NCI-H2107 treated with DMSO at 0.1 percent for 48 hours (cell line): ENCODE results near the gene EHBP1.
A peak's percentile ranks its signal among the peaks of the same experiment; 100 is the strongest.

Experiments
- DNase-seq: peaks from one replicate; lab custom pipeline; 2025; ENCODE audit not compliant: unreplicated experiment; lab: John Stamatoyannopoulos, UW

The EHBP1 gene

DNA sequence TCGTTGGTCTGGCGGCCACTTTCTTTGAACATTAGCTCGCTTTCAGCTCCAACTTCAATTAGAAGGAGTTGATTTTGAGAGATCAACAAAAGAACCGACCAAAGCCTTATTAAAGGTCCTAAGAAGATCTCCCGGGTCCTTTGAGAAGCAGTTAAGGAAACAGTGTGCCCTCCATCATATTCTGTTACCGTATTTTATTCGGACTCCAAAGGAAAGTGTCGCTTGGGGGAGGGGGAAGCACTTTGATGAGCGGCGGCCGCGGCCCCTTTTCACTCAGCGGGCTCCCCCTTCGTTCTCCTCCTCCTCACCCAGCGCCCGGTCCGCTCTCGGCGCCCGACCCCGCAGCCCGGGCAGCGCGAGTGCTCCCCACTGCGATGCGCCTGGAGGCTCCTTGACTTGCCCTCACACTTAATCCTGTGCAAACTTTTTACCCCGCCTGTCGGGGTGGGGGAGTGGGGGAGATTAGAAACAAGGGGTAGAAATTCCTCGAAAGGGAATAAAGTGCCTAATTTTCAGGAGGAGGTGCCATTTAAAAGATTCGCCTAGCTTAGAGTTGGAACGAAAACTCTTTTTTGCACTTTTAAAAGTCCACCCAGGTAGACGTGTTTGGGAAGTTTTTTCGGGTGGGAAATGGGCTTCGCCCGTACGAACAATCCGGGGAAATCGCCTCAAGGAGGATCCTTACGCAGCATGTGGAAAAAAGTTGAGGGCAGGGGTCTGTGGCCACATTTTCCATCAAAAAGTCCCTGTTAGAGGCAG lies 343.9 kb downstream of the EHBP1 start:
- DNase-seq, result no peak

DNA sequence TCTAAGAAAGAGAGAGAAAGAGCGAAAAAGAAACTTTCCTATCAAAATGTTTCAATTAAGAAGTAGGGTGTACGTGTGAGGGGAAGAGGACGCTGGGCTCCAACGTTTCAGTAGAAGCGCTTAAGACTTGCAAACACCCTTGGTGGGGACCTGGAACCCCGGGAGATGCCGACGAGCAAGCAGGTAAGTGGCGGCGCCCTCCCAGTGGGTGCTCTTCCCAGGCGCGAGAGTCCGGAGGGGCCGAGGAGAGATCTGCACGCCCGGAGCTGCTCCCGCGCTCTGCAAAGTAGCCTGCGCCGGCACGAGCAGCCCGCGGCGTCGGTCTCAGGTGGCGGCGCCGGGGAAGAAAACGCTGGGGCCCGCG lies 344.4 kb downstream of the EHBP1 start:
- DNase-seq, result peak; percentile 24

DNA sequence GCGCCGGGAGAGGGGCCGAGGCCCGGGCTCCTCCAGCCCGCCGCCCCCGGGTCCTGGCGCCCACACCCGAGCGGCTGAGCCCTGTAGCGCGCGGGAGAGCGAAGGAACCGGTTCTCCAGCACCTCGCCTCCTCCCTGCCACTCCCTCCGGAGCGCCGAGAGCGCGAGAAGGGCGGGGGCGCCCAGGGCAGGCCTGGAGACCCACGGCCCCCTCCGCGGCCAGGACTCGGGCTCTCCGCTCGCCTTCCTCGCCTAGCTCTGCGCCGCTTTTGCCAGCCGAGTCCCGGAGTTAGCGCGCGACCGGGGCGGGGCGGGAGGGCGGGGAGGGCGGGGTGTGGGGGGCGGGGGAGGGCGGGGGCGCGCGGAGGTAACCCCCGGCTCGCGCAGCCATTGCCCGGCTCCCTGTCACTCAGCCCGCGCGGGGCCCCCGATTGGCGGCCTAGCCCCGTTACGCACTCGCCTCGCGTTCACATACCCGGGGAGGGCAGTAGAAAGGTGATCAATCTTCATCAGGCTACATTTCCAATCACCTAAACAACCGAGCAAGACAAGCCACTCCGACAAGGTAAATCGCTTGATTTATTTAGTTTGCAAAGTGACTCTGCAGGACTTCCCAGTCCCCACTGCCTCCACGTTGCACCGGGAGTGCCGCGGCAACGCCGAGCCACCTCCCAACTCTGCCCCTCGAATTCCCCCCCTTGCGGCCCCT lies 345.0 kb downstream of the EHBP1 start, which contains the start of gene OTX1:
OTX1 (plus strand) TSS at position 497 of the 708 bp plus-strand sequence. CDS start 2,161 bp downstream, outside the sequence.
- DNase-seq, result peak; percentile 65

DNA sequence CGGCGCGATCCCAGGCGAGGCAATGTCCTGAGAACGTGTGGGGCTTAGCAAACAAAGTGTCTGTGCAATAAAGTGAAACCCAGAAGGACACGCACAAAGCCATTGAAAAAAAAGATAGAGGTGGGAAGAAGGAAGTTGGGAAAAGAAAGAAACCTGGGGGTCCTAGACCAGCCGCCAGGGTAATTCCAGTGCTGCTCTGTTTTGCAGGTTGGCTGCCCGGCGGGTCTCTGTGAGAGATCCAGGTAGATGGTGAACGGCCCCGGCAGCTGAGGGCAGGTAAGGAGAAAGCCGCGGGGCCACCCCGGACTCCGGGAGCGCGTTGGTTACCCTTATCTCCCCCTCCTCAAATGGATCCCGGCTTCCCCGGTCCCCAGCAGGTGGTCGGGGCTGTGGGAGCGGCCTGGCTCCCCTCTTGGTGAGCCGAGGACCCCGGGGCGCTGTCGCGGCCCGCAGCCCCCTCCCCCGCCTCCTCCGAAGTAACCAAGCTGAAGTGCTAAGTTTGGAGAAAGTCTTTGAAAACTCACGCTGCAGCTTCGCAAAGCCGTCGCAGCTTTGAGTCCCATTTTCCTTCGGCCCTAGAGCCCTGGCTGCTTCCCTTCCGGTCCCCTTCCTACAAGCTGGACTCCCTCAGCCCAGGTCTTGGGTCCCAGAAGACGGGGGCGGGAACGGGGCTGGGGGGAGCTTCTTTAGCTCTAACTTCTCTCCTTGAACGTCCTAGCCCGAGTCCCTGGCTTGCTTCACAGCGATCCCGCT lies 345.7 kb downstream of the EHBP1 start:
- peak; percentile 12 for DNase-seq

DNA sequence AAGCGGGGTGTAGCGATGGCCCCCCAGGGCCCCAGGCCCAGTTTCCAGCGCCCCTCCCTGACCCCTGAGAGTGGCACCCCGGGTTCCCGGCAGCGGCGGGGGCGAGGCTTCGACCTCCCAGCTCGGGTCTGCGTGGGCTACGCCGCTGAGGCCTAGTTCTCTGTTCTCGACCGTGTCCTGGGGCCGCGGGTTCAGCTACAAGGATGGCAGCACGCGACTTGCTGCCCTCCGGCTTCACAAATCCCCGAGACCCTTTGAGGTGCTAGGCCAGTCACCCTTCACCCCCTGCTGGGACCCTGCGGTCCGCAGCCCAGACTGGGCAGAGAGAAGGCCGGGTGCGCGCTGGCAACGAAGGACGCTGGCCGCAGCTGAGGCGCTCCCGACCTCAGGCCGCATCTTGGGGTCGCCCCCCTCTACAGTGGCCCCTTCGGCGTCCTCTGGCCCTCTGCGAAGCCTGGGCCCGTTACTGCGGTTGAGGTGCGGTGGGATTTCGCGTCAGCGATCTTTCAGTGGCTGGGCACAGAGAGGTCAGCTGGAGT lies 346.4 kb downstream of the EHBP1 start:
- DNase-seq, result no peak

DNA sequence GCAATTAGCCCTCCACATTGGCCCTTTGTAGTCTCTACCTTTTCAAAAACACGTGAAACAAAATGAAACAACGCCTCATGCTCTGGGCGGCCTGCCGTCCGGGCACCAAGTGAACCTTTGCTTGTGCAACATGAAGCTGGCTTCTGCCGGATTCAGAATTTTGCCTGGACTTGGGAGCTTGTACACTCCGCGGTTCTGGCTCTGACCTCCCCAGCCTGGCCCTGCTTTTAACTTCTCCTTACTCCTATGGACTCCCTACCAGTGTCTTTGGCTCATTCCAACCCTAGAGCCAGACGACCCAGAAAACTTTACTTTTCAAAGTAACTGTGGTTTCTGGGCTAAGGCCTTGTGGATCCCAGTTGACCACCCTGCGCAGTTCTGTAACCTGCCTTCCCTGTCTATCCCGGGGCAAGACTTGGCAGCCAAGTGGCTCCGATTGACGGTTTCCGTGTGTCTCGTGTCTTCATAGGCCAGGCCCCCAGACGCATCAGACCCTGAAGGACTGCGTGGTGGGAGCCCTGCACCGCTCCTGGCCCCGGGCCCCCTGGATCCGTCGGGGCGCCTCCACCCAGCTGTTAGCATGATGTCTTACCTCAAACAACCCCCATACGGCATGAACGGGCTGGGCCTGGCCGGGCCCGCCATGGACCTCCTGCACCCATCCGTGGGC lies 347.0 kb downstream of the EHBP1 start:
- DNase-seq, result no peak

DNA sequence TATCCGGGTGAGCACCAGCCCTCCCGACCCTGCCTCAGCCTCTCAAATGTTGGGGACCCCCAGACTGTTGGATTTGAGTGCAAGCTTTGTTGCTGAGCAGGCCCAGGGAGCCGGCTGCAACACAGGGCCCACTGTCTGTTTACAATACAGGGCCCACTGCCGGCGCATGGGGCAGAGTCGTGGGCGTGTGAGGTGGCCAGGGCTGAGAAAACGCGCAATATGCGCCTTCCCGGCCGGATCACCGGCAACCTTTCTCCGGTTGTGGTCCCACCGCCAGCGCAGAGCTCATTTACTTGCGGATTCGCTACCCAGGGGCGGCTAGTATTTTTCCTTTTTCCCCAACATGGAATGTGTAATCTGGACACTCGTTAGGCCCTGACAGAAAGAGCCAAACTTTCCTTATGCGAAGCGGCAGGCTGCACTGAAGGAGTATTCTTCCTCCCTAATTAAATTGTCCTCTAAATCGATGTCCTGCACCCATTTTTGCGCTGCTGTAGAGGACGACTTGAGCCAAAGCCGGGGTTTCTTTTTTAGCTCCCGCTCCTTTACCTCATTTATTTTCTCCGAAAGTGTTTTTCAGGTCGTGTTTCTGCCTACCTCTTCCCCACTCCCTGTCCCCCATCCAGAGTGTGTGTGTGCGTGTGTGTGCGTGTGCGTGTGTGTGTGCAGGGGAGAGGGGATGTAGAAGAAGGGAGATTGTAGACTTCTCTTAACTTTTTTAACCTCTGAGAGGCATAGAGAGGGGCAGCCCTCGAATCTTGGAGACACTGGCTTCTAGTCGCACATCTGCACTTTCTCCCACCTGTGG lies 347.8 kb downstream of the EHBP1 start:
- no peak for DNase-seq

DNA sequence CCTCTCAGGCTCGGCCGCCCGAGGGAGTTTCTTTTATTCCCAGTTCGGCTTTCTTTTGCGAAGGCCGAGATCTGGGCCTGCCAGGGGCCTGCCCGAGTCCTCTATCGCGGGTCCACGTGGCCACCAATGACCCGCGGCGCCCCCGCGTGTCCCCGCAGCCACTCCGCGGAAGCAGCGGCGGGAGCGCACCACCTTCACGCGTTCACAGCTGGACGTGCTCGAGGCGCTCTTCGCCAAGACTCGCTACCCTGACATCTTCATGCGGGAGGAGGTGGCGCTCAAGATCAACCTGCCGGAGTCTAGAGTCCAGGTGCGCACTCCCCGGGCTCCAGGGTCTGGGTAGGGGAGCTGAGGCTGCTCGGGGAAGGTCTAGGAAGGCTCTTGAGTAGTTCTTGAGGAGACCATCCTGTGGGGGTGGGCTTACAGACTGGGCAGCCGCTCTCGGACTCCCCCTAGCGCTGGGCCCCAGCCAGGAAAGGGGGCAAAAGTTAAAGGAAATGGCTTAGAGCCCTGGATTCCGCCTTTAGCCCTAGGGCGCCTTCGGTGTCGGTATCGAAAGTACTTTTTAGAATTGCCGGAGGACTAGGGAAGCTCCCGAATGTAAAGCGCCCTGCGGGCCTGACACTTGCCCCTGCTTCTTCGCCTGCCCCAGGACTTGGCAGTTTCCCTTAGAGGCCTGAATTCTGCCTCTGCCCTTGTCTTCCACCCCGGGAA lies 348.5 kb downstream of the EHBP1 start:
- DNase-seq, result no peak

DNA sequence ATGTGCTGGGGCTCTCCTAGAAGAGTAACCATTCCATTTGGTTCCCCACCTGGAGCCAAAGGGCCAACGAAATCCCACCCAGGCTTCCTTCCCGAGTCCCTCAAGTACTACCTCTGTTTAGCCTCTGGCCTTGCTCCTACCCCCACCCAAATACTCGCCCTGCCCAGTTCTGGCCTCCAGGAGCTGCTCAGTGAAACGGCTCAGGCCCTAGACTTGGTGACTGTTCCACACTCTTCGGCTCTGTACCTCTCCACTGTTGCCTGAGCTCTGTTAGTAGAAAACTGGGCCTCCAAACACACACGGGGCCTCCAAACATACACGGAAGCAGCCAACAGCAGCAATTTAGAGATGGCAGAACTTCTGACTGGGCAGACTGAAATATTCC lies 349.3 kb downstream of the EHBP1 start:
- DNase-seq, result no peak

DNA sequence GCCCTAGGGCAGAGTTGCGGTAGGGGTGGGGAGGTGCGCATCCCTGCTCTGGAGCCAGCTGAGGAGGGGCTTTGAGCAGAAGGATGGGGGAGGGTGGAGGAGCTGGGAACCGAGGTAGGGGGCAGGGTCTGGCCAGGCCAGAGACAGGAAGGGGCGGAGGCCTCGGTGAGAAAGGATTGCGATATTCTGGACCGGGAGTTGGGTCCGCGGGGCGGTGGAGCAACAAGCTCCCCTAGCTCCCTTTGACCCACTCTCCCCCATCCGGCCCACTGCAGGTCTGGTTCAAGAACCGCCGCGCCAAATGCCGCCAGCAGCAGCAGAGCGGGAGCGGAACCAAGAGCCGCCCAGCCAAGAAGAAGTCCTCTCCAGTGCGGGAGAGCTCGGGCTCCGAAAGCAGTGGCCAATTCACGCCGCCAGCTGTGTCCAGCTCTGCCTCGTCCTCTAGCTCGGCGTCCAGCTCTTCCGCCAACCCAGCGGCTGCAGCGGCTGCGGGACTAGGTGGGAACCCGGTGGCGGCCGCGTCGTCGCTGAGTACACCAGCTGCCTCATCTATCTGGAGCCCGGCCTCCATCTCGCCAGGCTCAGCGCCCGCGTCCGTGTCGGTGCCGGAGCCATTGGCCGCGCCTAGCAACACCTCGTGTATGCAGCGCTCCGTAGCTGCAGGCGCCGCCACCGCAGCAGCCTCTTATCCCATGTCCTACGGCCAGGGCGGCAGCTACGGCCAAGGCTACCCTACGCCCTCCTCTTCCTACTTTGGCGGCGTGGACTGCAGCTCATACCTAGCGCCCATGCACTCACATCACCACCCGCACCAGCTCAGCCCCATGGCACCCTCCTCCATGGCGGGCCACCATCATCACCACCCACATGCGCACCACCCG lies 350.0 kb downstream of the EHBP1 start:
- no peak for DNase-seq

DNA sequence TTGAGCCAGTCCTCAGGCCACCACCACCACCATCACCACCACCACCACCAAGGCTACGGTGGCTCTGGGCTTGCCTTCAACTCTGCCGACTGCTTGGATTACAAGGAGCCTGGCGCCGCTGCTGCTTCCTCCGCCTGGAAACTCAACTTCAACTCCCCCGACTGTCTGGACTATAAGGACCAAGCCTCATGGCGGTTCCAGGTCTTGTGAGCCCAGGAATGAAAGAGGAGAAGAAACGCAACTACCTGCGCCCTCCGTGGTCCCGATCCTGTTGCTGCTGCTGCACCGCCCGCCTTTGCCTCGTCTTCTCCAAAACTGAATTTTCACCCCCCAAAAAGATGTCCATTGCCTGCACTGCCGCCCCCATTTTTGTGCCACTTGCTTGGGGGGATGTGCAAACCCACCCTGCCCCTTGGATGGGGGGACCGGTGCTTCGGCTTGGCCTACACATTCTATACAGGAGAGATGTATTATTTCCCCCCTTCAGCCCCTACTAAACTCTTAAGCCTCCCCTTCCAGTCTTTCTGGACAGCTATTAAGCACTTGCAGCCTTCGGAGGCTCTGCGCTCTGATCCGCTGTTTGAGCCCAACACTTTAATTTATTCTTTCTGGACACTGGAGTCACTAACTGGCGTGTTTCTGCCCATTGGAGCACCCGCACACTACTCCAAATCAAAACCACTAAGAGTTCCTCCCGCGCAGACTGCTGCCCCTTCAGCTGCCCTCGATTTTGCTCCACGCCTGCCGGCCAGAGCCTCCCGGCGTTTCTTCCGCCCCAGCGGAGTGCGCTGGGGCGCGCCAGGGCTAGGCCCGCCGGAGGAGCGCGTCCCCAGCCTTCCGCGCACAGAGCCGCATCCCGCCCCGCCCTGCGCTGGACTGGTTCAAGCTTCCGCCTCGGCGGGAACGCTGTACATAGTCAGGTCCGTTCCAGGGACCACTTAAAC lies 350.9 kb downstream of the EHBP1 start:
- no peak for DNase-seq

DNA sequence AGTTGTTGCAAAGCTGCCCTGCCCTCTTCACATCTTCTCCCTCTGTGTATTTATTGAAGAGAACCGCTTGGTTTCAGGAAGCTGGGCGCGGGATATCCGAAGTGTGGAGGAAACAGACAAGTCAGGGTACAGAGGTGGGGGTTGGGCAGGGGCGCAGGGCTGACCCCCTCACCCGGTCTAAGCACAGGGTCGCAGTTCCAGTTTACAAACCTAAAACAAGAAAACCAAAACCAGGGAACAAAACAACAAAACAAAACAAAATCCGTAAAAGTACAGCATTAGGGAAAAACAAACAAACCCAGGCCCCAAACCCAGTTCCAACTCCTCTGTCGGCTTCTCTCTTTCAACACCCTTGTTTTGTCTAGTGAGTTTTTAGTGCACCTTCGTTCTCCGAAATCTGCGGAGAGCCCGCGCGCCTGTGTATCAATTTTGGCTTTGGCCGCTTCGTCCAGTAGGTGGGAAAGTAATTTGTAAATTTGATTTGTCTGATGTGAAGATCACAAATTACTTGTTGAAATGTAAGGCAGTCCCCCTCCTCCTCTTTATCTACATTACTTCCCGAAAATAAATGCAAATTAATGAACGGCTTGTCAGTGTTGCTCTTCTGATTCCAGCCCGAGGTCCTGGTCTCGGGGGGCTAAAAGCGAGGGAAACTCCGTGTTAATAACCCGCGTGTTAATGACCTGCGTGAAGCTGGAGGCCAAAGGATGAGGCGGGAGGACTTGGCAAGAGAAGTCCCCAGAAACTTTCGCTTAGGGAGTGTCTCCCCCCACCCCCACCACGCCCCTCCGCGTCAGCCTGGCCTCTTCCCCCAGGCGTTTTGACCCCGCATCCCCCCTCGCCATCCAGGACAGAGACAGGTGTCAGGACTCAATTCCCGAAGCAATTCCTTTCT lies 352.0 kb downstream of the EHBP1 start:
- no peak for DNase-seq

DNA sequence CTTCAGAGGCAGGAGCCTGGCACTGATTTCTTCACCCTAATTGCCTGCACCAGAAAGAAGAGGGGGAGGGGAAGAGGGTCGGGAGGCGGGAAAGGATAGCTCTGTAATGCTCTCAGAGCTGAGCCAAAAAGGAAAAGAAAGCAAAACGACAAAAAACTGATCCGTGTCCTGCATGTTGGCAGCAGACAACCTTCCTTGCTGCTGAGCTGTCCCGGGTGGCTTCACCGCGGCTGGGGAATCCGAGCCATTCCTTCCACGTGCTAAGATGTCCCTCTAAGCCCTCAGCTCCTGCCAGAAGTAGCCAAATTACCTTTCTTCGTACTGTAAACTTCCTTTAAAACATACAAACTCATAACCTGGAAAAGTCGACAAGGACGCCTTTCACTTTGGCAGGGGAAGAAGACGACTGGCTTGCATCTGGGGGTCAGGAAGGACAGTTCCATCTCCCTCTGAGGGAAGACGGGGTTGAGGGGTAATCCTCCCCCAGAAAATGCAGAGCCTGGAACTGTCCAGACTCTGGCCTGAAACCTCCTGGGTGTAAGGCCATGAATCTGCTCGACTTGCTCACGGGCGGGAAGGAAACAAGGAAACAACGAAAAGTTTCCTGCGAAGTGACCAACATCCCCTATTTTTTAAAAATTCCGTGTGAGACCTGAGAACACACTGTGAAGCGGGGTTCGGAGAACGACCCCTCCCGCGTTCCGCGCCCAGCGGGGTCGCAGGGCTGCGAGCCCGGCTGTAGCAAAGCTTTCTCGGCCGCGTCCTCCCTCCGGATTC lies 352.8 kb downstream of the EHBP1 start:
- DNase-seq, result no peak

DNA sequence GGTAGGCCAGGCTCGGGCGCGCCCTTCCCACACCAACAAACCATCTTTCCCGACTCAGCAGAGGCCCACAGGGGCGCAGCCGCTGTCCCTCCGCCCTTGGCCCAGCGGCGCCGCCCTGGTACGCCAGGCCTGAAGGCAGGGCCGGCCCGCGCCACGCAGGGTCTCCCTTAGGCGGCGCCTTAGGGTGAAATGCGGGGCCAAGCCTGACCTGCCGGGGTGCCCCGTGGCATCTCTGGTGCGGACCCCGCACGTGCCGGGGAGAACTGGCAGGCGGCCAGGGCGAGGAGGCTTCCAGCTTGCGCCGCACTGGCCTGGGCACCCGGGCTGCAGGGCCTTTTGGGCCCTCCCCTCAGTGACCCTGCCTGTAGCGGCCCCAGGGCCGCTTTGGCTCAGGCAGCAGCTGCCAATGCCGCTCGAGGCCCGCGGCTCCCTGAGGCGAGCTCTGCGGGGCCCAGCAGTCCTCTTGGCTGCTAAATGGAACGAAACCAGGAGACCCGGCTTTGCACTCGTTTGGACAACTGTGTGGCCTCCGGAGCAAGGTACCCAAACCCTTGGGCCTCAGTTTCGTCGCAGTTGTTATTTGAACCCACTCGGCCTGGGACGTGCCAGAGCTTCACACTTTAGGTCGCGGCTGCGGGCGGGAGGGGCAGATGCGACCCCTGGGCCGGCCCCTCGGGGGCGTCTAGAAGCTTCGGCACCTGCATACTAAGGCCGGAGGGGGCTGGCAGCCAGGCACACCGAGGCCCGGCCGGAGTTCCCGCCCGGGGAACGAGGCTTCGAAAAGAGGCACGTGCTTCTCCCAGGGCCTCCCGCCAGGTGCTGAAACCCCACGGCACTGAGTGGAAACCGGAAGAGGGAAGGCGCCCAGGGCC lies 353.6 kb downstream of the EHBP1 start:
- no peak for DNase-seq
